Measurements from ENCODE around the gene PARVB. TPM values are rescaled to one million over a fixed set of nuclear protein-coding genes. Genes with fewer than 3 reads are reported as not detected.

Gene PARVB
- total RNA-seq, 1 experiment from 2014 or later = 86.6 TPM

- in situ Hi-C loops (cut with HindIII; ENCODE audit: low sequenced_read_pairs) = no loop called here
These were observed 139.9 kb downstream of the PARVB start for GRCh38 chr22:44164031-44164430.

GRCh38 chr22:44165286-44165874 is 141.3 kb downstream of the PARVB start:
- DNase-seq (ENCODE audit: low spot score) = no peak
- in situ Hi-C loops (cut with HindIII; ENCODE audit: low sequenced_read_pairs) = no loop called here

More at GRCh38 chr22:44164031-44164430, 139.9 kb downstream of the PARVB start:
- DNase-seq (ENCODE audit: low spot score) = peak; percentile 6

DNA sequence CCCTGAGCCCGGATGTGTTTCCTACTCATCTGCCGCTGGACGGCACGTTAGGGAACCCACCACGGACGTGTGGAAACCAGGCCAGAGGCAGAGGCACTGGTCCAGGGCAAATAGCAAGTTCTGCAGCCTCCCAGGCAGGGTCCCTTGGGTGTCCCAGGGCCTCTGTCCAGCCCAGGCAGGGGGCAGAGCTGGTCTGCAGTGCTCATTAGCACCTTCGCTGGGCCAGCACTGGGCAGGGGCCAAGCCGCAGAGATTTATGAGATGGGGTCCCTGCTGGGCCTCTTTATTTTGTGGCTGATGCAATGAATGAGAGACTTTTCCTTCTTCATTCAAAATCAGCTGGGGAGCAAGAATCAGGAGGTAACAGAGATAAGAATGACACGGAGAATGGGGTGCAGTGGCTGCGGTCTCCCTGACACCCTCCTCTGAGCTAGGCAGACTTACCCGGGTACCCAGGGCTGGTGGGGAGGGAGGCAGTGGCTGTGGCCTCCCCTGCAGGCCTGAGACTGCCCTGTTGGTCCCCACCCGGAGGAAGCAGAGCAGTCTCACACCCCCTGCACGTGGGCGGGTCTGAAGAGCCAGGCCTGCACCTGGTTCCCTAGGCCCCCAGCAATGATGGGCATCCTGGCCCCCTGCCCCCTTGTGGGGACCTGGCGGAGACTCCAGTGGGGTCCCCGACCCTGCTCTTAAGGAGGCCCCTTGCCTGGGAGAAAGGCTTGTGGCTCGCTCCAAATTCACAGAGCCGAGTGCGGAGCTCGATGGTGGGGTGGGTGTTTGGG is 142.6 kb downstream of the PARVB start:
- no peak for DNase-seq (ENCODE audit: low spot score)
- in situ Hi-C loops (cut with HindIII; ENCODE audit: low sequenced_read_pairs) = no loop called here

DNA sequence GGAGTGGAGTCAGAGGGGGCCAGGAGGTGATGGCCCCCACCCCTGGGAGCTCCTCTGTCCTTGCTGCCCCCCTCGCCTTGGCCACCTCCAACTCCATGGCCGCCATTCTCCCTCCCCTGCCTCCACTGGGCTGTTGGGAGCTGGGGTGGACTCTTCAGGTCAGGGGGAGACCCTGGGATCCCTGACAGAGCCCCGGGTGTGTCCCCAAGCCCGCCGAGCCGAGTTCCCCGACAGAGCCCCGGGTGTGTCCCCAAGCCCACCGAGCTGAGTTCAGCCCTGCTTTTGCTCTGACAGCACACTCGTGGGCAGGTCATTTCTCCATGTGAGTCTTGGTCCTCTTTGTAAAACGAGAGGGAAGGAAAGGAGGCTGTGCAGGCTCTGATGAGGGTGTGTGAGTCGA is 143.4 kb downstream of the PARVB start:
- in situ Hi-C loops (cut with HindIII; ENCODE audit: low sequenced_read_pairs) = no loop called here
- DNase-seq (ENCODE audit: low spot score) = no peak

DNA sequence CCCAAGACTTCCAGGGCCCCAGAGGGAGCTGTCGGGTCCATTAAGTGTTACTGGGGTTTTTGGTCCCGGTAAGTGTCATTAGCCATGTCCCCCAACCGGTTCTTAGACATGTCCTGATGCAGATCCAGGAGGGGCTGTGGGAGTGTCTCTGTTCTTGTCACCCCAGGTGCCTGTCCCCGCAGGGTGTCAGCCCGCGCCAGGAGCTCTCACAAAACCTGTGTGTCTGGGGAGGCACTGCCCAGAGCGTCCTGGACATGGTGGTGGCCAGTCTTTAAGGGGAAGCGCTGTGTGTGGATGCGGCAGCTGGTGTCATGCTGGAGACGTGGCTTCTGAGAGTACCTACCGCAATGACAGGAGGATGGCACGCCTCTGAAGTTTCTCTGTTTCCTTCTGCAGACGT is 144.1 kb downstream of the PARVB start:
- in situ Hi-C loops (cut with HindIII; ENCODE audit: low sequenced_read_pairs) = no loop called here
- DNase-seq (ENCODE audit: low spot score) = no peak

- no peak for DNase-seq (ENCODE audit: low spot score)
- in situ Hi-C loops (cut with HindIII; ENCODE audit: low sequenced_read_pairs) = no loop called here
These were observed 146.4 kb downstream of the PARVB start for GRCh38 chr22:44170470-44170869.

DNA sequence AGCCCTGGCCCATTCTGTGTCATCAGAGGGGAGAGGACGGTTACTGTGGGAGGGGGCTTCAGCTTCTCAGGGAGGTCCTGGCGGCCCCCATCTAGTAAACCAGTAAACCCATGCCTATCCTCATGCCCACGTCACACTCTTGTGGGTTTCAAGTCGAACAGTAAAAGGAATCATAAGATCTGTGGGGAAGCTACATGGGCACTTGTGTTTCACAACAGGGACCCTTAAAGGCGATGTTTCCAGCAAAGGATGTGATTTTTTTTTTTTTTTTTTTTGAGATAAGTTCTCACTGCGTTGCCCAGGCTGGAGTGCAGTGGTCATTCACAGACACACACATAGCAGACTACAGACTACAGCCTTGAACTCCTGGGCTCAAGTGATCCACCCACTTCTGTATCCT is 147.5 kb downstream of the PARVB start:
- no peak for DNase-seq (ENCODE audit: low spot score)

GRCh38 chr22:44172370-44173108 is 148.4 kb downstream of the PARVB start:
- DNase-seq (ENCODE audit: low spot score) = peak; percentile 33
- in situ Hi-C loops (cut with HindIII; ENCODE audit: low sequenced_read_pairs) = no loop called here

More for the DNA sequence above, 147.5 kb downstream of the PARVB start:
- in situ Hi-C loops (cut with HindIII; ENCODE audit: low sequenced_read_pairs) = no loop called here

DNA sequence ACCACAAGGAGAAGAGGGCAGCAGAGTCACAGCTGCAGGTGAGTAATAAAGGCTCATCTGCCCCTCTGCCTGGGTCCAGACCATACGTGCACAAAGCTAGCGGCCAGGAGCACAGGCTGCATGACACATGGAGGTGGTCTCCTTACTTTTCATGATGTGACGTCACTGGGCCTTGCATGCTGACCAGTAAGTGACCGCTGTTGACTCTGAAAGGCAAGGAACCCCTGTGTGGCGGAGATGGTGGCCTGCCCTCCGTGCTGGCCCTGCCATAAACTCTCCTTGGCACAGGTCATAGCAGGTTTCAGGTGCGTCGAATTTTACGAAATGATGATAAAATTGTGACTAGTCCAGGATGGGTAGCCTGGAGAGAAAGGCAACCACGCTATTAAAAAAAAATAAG is 149.1 kb downstream of the PARVB start:
- no peak for DNase-seq (ENCODE audit: low spot score)
- in situ Hi-C loops (cut with HindIII; ENCODE audit: low sequenced_read_pairs) = no loop called here

- DNase-seq (ENCODE audit: low spot score) = no peak
- in situ Hi-C loops (cut with HindIII; ENCODE audit: low sequenced_read_pairs) = no loop called here
These were observed 151.6 kb downstream of the PARVB start for GRCh38 chr22:44175676-44176075.

- no peak for DNase-seq (ENCODE audit: low spot score)
- in situ Hi-C loops (cut with HindIII; ENCODE audit: low sequenced_read_pairs) = no loop called here
These were observed 155.3 kb downstream of the PARVB start for GRCh38 chr22:44179196-44179988.

- no peak for DNase-seq (ENCODE audit: low spot score)
- in situ Hi-C loops (cut with HindIII; ENCODE audit: low sequenced_read_pairs) = no loop called here
These were observed 156.0 kb downstream of the PARVB start for GRCh38 chr22:44179989-44180705.

- no peak for DNase-seq (ENCODE audit: low spot score)
- in situ Hi-C loops (cut with HindIII; ENCODE audit: low sequenced_read_pairs) = no loop called here
These were observed 156.6 kb downstream of the PARVB start, which contains the start of gene PARVG for GRCh38 chr22:44180706-44181032. TSS of gene PARVG (plus strand) at chr22:44180925. CDS start at chr22:44183330, 2,405 bp downstream.

DNA sequence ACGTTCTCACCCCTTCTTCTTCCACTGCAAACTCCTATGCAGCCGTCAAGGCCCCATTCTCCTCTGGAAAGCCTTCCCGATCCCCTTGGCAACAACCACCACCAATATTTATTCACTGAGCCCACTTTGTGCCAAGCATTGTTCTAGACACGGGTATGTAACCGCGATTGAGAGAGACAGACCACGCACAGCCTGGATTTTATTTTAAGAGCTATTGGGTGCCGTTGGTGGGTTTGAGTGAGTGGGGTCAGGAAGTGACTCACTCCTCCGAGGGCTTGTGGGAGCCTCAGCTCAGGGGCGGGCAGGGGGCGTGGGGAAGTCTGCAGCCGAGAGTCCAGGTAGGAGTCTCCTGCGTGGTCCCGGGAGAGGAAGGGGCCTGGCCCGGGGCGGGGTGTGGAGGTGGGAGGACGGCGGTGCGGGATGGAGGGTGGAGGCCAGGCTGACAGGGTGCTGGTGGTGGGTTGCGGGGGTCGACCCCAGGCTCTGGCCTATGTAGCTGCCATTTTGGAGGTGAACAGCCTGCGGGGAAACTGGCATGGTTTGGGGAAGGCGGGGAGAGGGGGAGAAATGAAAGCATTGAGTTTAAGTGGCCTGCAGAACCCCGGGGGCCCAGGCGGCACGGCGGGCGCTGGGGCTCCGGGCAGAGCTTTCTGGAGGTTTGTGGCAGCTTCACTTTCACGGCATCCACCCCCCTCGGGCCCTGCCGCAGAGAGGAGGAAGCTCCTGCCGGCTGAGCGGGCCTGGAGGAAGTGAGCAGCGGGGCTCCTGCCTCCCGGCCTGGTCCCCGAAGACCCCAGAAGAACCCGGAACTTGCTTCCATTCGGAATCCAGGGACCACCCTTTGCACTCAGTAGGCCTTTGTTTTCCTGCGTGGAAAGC is 157.2 kb downstream of the PARVB start:
- in situ Hi-C loops (cut with HindIII; ENCODE audit: low sequenced_read_pairs) = no loop called here

DNA sequence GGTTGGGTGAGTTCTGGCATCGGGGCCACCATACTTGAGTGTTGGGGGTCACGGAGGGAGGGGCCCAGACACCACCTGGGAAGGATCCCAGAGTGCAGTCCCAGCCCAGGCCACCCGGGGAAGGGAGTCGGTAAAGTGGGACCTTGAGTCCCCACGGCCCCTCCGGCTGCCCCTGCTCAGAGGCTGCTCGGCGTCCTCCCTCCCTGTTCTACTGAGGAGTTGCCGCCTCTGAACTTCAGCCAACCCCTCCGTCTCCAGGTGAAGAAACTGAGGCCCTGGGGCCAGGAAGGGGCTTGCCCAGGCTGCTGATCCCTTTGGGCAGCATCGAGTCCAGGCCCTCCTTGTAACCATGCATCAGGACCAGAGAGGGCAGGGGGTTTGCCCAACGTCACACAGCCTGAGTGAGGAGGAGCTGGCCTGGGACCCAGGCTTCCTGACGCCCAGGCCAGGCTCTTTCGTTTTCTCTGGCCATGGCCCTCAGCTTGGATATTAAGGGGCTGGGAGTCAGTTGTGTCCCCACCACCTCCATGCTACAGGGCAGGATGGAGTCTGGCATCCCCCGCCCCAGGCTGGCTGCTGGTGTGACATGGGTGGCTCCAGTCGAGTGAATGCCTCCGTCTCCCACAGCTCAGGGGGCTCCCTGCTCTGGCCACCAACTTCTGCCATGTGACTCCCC is 157.9 kb downstream of the PARVB start:
- DNase-seq (ENCODE audit: low spot score) = no peak
- in situ Hi-C loops (cut with HindIII; ENCODE audit: low sequenced_read_pairs) = no loop called here

More for the DNA sequence above, 157.2 kb downstream of the PARVB start:
- no peak for DNase-seq (ENCODE audit: low spot score)

GRCh38 chr22:44182588-44183286 is 158.6 kb downstream of the PARVB start:
- in situ Hi-C loops (cut with HindIII; ENCODE audit: low sequenced_read_pairs) = no loop called here
- DNase-seq (ENCODE audit: low spot score) = no peak

DNA sequence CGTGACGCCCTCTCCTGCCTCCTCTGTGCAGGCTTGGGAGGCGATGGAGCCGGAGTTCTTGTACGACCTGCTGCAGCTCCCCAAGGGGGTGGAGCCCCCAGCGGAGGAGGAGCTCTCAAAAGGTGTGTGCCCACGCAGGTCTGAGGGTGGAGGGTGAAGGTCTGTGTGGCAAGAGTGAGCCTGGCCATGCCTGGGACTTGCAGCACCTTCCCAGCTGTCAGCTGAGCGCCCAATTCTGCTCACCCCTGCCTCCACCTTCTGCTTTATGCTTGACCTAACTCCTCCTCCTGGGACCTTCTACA is 159.1 kb downstream of the PARVB start:
- in situ Hi-C loops (cut with HindIII; ENCODE audit: low sequenced_read_pairs) = no loop called here

More for the DNA sequence above, 159.1 kb downstream of the PARVB start:
- no peak for DNase-seq (ENCODE audit: low spot score)
